NCI-H2029 (cell line): Measurements from ENCODE around the gene CD160.
"Not testable (repeated sequence)": the region's sequence is repeated elsewhere in the genome, so short reads cannot be mapped to it uniquely, and the experiment has no call there.

Experiments used
- DNase-seq: peaks from one replicate; lab custom pipeline; 2025; lab: John Stamatoyannopoulos, UW

CD160 gene, protein sequence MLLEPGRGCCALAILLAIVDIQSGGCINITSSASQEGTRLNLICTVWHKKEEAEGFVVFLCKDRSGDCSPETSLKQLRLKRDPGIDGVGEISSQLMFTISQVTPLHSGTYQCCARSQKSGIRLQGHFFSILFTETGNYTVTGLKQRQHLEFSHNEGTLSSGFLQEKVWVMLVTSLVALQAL

GRCh38 chr1:145719230-145720079 lies at the start of gene CD160:
Gene CD160, plus strand, starts transcription at chr1:145719499. Its CDS starts 8,829 bp downstream, at chr1:145728328.
- no peak for DNase-seq

DNA sequence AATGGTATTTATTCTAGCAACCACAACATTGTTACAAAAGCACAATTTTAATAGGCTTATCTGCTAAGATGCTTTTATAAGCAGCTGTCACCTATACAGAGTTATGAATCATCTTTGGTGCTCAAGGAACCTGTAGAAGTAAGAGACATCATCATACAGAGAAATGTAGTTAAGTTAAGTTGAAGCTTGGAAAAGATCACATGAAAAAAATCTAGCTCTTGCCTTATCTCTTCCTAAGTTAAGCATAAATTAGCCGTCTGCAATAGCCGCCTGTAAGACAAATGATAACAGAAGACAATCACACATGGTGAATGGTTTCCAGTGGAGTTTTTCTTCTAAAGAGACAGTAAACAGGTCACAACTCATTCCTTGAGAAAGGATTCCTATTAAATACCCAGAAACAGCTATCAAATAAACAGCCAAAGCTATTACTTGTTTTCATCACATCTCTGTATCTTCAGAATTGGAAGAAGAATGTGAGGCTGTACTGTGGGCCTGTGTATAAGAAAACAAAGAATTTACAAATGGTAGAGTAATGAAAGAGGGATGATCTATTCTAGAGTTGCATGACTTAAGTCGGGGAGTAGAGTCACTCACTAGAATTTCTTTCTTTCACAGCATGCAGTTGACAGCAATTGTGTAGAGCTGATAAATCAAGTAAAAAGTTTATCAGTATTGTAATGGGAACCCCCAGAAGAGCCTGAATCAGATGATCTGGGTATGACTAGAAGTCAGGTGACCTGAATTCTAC lies 48.1 kb upstream of the CD160 start:
- DNase-seq, result not testable (repeated sequence)

- not testable (repeated sequence) for DNase-seq
These were observed 46.1 kb upstream of the CD160 start for GRCh38 chr1:145673217-145673616.

DNA sequence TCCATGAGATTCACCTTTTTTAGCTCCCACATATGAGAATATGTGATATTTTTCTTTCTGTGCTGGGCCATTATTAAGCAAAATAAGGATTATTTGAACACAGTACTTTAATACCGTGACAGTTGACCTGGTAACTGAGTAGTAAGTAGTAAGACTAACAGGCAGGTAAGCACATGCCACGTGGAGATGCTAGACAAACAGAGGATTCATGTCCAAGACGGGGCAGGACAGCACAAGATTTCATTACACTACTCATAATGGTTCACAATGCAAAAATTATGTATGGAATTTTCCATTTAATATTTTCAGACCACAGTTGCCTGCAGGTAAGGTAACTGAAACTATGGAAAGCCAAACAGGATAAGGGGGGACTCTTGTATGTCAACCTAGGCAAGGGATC lies 34.4 kb upstream of the CD160 start:
- not testable (repeated sequence) for DNase-seq

DNA sequence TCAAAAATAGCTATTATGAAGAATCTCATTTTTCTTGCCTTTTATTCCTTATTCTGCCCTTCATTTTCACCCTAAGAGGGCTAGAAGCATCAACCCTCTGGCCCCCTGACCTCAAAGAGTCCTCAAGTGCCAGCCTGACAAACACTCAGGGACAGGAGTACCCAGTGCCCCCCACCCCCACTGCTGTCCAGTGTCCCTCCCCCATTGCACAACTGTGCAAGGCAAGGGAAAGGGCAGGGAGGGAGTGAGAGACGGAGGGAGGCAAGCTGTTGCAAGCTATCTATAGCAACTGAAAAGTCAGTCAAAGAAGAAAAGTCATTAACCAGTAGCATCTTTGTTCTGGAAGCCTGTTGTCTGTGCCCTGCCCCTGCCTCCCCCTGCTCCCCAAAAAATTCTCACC lies 33.2 kb upstream of the CD160 start:
- not testable (repeated sequence) for DNase-seq

DNA sequence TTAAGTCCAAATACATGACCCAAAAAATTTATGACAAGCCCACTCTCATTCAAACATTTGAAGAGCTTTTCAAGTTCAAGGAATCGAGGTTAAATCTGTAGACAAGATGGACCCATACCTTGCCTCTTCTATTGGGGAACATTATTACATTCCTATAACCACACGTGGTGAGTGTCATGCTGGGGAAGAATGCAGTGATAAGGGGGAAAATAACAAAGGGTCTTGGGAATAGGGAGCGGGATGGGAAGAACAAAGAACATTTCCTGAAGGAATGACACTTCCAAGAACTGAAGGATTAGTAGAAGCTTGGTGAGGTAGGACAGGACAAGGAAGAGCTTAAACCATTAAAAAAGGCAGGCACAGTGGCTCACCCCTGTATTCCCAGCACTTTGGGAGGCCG lies 31.0 kb upstream of the CD160 start:
- DNase-seq, result no peak

DNA sequence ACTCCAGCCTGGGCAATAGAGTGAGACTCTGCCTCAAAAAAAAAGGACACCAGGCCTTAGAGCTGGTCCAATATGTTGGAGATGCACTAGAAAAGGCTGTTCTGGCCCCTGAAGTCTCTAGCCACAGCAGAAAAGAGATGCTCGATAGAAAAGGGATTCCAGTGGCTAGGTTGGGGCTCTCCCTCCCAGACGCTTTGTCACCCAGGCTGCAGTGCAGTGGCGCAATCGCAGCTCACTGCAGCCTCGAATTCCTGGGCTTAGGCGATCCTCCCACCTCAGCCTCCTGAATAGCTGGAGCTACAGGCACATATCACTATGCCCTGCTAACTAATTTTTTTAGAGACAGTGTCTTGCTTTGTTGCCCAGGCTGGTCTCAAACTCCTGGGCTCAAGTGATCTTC lies 30.4 kb upstream of the CD160 start:
- no peak for DNase-seq

- no peak for DNase-seq
These were observed 29.4 kb upstream of the CD160 start for GRCh38 chr1:145689922-145690321.

GRCh38 chr1:145690587-145691558 lies 28.4 kb upstream of the CD160 start:
- DNase-seq, result no peak

- DNase-seq, result no peak
These were observed 26.4 kb upstream of the CD160 start for GRCh38 chr1:145692785-145693443.

- DNase-seq, result no peak
These were observed 23.3 kb upstream of the CD160 start for GRCh38 chr1:145695821-145696629.

- DNase-seq, result no peak
These were observed 22.7 kb upstream of the CD160 start for GRCh38 chr1:145696630-145696960.

- DNase-seq, result no peak
These were observed 17.9 kb upstream of the CD160 start for GRCh38 chr1:145701306-145701862.

DNA sequence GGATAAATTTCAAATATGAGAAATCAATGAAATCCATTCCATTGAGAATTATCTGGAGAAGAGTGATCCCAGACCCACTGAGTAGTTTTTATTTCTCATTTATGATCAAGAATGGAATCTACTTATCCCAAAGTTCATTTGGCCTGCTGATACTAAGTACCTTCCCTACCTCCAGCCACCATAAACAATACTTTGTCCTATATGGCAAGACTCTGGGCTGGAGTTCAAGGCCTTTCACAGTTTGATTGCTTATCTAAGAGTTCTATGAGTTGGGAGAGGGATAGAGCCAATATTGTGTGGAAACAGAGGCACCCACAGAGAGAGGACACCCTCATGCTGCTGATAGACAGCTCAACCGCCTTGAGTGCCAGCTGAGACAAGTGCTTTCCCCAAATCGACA lies 17.2 kb upstream of the CD160 start:
- no peak for DNase-seq

- DNase-seq, result no peak
These were observed 16.5 kb upstream of the CD160 start for GRCh38 chr1:145702826-145703225.

DNA sequence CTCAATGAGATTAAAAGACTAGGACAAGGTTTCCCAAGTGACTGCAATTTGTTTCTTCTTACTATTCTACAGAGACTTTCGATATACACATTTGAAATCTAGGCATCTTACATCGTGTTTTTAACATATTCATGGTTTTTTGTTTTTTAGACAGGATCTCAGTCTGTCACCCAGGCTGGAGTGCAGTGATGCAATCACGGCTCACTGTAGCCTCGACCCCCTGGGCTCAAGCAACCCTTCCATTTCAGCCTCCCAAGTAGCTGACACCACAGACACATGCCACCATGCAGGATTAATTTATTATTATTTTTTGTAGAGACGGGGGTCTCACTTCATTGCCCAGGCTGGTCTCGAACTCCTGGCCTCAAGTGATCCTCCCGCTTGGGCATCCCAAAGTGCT lies 13.7 kb upstream of the CD160 start:
- no peak for DNase-seq

GRCh38 chr1:145706086-145706664 lies 13.1 kb upstream of the CD160 start:
- DNase-seq, result no peak

- no peak for DNase-seq
These were observed 12.0 kb upstream of the CD160 start, which contains the start of gene PDZK1 for GRCh38 chr1:145707183-145707867. Gene PDZK1, minus strand, starts transcription at chr1:145707368. Its CDS starts 19,347 bp downstream, at chr1:145688021.

DNA sequence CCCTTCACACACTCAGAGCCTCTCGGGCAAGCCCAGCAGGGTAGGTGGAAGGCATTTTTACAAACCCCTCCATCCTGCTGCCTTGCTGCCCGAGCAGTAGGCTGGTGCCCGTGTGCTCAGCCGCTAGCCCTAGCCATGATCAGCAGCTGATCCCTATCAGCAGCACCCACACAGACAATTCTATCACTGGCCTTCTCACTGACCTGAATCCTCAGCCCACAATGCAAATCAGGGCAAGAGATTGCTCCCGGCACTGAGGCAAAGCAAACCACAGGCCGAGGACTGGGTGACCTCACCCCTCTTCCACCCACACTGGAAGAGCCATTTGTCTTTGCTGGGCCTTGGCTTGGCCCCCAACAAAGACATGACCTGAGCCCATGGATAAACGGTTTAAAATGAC lies 11.2 kb upstream of the CD160 start:
- DNase-seq, result no peak
